ENCODE results near the gene GPR137. TPM values are rescaled to one million over a fixed set of nuclear protein-coding genes. Genes with fewer than 3 reads are reported as not detected.

GPR137 gene
- total and polyA plus RNA-seq, 9 of the 15 experiments (the other 6 are each of a cell fraction or from before 2014, with no cell fraction given), result 0.32 to 26.7 (median 10.7) TPM

- TF ChIP-seq ZBTB2 (IDR thresholded peaks at IDR 0.05) (peak; percentile 69), MTA2 (IDR thresholded peaks at IDR 0.05; ENCODE audit: low read depth) (peak; percentile 94), ZNF12 (CRISPR knock-in tag; IDR thresholded peaks at IDR 0.05) (no peak), PRDM10 (IDR thresholded peaks at IDR 0.05; ENCODE audit: partially characterized antibody) (peak; percentile 70), ZNF609 (CRISPR knock-in tag; IDR thresholded peaks at IDR 0.05; ENCODE audit: borderline replicate concordance) (peak; percentile 95; the same call in 1 of the 2 replicates), LCOR (CRISPR knock-in tag; IDR thresholded peaks at IDR 0.05) (peak; percentile 85), L3MBTL2 (IDR thresholded peaks at IDR 0.05) (peak; percentile 67; the same call in 1 of the 2 replicates), MTF1 (CRISPR knock-in tag; IDR thresholded peaks at IDR 0.05; ENCODE audit: borderline replicate concordance) (no peak), NR1H2 (CRISPR knock-in tag; IDR thresholded peaks at IDR 0.05) (no peak), ZNF217 (CRISPR knock-in tag; IDR thresholded peaks at IDR 0.05) (no peak), POLR2AphosphoS5 (IDR thresholded peaks at IDR 0.05; ENCODE audit: control insufficient read depth, insufficient read depth, low read depth, low read length) (peak; percentile 99), HLTF (IDR thresholded peaks at IDR 0.05) (no peak; the same call in 1 of the 2 replicates), ZBED1 (IDR thresholded peaks at IDR 0.05) (peak; percentile 82; the same call in 1 of the 2 replicates), ZNF282 (CRISPR knock-in tag; IDR thresholded peaks at IDR 0.05) (no peak), GATAD2A (IDR thresholded peaks at IDR 0.05) (peak; percentile 74; the same call in 1 of the 2 replicates), RUNX1 (IDR thresholded peaks at IDR 0.05; ENCODE audit: low read depth) (peak; percentile 91; the same call in 1 of the 2 replicates), ZNF75A (CRISPR knock-in tag; IDR thresholded peaks at IDR 0.05) (no peak)
Measured at GRCh38 chr11:64334764-64335735, 49.4 kb downstream of the GPR137 start (continued).
